Stimulated activated CD8-positive, alpha-beta memory T cell treated with anti-CD3 and anti-CD28 coated beads, Interleukin-2, amount 100 ng/mL, for 48 hours (primary cell): ENCODE data around the gene DLG5.

Experiments
- DNase-seq, 2 donors: peaks; one replicate each; pipeline ENCODE4 v3.0.0-alpha.2; 2020; ENCODE audit warnings: low read depth in 2 of 2

Gene DLG5

GRCh38 chr10:77944519-77944918 lies 18.0 kb upstream of the DLG5 start:
- no peak for DNase-seq

GRCh38 chr10:77943121-77943901 lies 16.8 kb upstream of the DLG5 start:
- DNase-seq, result no peak

GRCh38 chr10:77941790-77942189 lies 15.2 kb upstream of the DLG5 start:
- no peak for DNase-seq

- DNase-seq, result no peak
Measured at GRCh38 chr10:77940627-77941026, 14.1 kb upstream of the DLG5 start.

GRCh38 chr10:77940225-77940624 lies 13.7 kb upstream of the DLG5 start:
- no peak for DNase-seq

GRCh38 chr10:77939561-77940001 lies 13.0 kb upstream of the DLG5 start:
- no peak for DNase-seq

GRCh38 chr10:77936697-77937567 lies 10.4 kb upstream of the DLG5 start:
- DNase-seq, result no peak

- DNase-seq, result no peak
Measured at GRCh38 chr10:77932016-77932715, 5.6 kb upstream of the DLG5 start.

- no peak for DNase-seq
Measured at GRCh38 chr10:77927402-77928246, 1.1 kb upstream of the DLG5 start.

GRCh38 chr10:77925795-77926565 lies 575 bp downstream of the DLG5 start:
- peak in 1 of 2 donors; percentile 13 for DNase-seq

GRCh38 chr10:77925410-77925794 lies 1.2 kb downstream of the DLG5 start:
- no peak for DNase-seq

- DNase-seq, result no peak
Measured at GRCh38 chr10:77922566-77923179, 3.9 kb downstream of the DLG5 start.

GRCh38 chr10:77922055-77922454 lies 4.5 kb downstream of the DLG5 start:
- no peak for DNase-seq

GRCh38 chr10:77921395-77921794 lies 5.2 kb downstream of the DLG5 start:
- no peak for DNase-seq

GRCh38 chr10:77920495-77920894 lies 6.1 kb downstream of the DLG5 start:
- DNase-seq, result no peak

GRCh38 chr10:77919713-77920108 lies 6.8 kb downstream of the DLG5 start:
- DNase-seq, result no peak

GRCh38 chr10:77915319-77916105 lies 11.0 kb downstream of the DLG5 start:
- no peak for DNase-seq

- DNase-seq, result no peak
Measured at GRCh38 chr10:77913090-77913489, 13.5 kb downstream of the DLG5 start.

- no peak for DNase-seq
Measured at GRCh38 chr10:77912576-77912975, 14.0 kb downstream of the DLG5 start.
